CD4-positive, alpha-beta memory T cell (primary cell): Measurements from ENCODE around the gene ENAM. TPM values are rescaled to one million over a fixed set of nuclear protein-coding genes. Genes with fewer than 3 reads are reported as not detected.

ENCODE experiments used
- CTCF ChIA-PET: fragments of 350-600 bp; sonication (Branson Sonifier 250); formaldehyde crosslinking; loops from one replicate; lab custom pipeline; 2021; ENCODE audit warnings: inconsistent platforms; ENCODE audit not compliant: partially characterized antibody; lab: Charles Lee
- POLR2A ChIA-PET: fragments of 350-600 bp; sonication (Branson Sonifier 250); formaldehyde crosslinking; loops from one replicate; lab custom pipeline; 2021; ENCODE audit not compliant: partially characterized antibody; lab: Charles Lee
- DNase-seq, 5 donors: peaks; one replicate each; pipeline versions ENCODE4 v3.0.0 to v3.0.0-alpha.2; 2020 to 2022; ENCODE audit warnings: mixed read lengths in 1 of 5
- H3K27ac ChIP-seq: one replicate; pipeline ENCODE4 v1.7.0; 2013; ENCODE audit warnings: low read depth, low read length
- H3K27me3 ChIP-seq: 2 replicates; pipeline ENCODE4 v1.7.0; 2013; ENCODE audit warnings: mild to moderate bottlenecking, low read length, moderate library complexity; ENCODE audit not compliant: insufficient read depth
- H3K36me3 ChIP-seq: 2 replicates; pipeline ENCODE4 v1.7.0; 2013; ENCODE audit warnings: mild to moderate bottlenecking, low read length, moderate library complexity; ENCODE audit not compliant: insufficient read depth
- H3K4me1 ChIP-seq: 2 replicates; pipeline ENCODE4 v1.7.0; 2013; ENCODE audit warnings: mild to moderate bottlenecking, low read length, moderate library complexity; ENCODE audit not compliant: insufficient read depth
- H3K4me3 ChIP-seq, 2 donors: one replicate each; pipeline ENCODE4 v1.7.0; 2013; ENCODE audit warnings: low read length in 2 of 2, mild to moderate bottlenecking in 1 of 2
- H3K9me3 ChIP-seq, 2 donors: one replicate each; pipeline ENCODE4 v1.7.0; 2013; ENCODE audit warnings: low read length in 2 of 2, control low read depth in 1 of 2; ENCODE audit not compliant: control insufficient read depth in 1 of 2
- H3K27ac Mint-ChIP-seq, 7 donors: one replicate each; pipeline ENCODE4 v1.8.0; 2020 to 2021; ENCODE audit warnings: mixed read lengths in 7 of 7, mild to moderate bottlenecking in 6 of 7, inconsistent platforms in 3 of 7, moderate library complexity in 3 of 7
- H3K27me3 Mint-ChIP-seq, 2 donors: one replicate each; pipeline ENCODE4 v1.8.0; 2020 to 2021; ENCODE audit warnings: mixed read lengths in 2 of 2
- H3K36me3 Mint-ChIP-seq, 2 donors: one replicate each; pipeline ENCODE4 v1.8.0; 2020 to 2021; ENCODE audit warnings: mixed read lengths in 2 of 2, inconsistent platforms in 1 of 2, mild to moderate bottlenecking in 1 of 2
- H3K4me1 Mint-ChIP-seq, 4 donors: one replicate each; pipeline ENCODE4 v1.8.0; 2020 to 2021; ENCODE audit warnings: mixed read lengths in 4 of 4, mild to moderate bottlenecking in 1 of 4
- H3K4me3 Mint-ChIP-seq, 8 donors: one replicate each; pipeline ENCODE4 v1.8.0; 2020 to 2021; ENCODE audit warnings: mixed read lengths in 8 of 8, mild to moderate bottlenecking in 7 of 8, moderate library complexity in 6 of 8, inconsistent platforms in 3 of 8
- H3K9me3 Mint-ChIP-seq, 8 donors: one replicate each; pipeline ENCODE4 v1.8.0; 2020 to 2021; ENCODE audit warnings: mixed read lengths in 8 of 8, mild to moderate bottlenecking in 5 of 8, inconsistent platforms in 3 of 8, moderate library complexity in 1 of 8
- intact Hi-C: fragments of 100-400 bp; cut with micrococcal nuclease; formaldehyde crosslinking; loops from one replicate; pipeline ENCODE4 v1.15.1; 2023
- polyA plus RNA-seq, 2 donors: library from polyadenylated mRNA; unstranded; fragments of 300-500 nt; fragmentation: Illumina TruSeq; gene quantifications; one replicate each; pipeline ENCODE4 v1.2.3, GENCODE V29; 2021
- total RNA-seq, 2 experiments: library from RNA; stranded (reverse); gene quantifications; one replicate each; pipeline ENCODE4 v1.2.3, GENCODE V29; 2021

The ENAM gene
- total and polyA plus RNA-seq, 4 experiments from 2014 or later = not detected

DNA sequence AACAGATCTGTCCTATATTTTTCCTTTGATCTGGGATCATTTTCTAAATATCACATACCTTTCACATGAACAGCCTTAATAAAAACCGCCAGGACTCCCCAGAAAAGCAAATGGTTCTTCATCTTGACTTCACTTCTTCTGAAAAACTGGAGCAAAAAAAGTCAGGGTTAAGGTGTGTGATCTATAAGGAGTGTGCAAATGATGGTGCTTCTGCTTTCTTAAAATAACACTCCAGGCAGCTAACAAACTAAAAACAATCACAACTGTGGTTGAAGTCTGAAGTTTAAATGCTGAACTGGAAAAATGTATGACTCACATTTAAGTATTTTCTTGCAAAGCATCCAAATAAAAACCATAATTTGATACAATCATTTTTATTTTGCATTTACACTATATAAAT lies 37.8 kb downstream of the ENAM start, which contains the start of gene JCHAIN:
JCHAIN (minus strand) TSS at position 140 of the 400 bp plus-strand sequence; CDS start at position 122, 18 bp downstream.
- no peak within 1 kb of the TSS for H3K4me3 ChIP-seq

DNA sequence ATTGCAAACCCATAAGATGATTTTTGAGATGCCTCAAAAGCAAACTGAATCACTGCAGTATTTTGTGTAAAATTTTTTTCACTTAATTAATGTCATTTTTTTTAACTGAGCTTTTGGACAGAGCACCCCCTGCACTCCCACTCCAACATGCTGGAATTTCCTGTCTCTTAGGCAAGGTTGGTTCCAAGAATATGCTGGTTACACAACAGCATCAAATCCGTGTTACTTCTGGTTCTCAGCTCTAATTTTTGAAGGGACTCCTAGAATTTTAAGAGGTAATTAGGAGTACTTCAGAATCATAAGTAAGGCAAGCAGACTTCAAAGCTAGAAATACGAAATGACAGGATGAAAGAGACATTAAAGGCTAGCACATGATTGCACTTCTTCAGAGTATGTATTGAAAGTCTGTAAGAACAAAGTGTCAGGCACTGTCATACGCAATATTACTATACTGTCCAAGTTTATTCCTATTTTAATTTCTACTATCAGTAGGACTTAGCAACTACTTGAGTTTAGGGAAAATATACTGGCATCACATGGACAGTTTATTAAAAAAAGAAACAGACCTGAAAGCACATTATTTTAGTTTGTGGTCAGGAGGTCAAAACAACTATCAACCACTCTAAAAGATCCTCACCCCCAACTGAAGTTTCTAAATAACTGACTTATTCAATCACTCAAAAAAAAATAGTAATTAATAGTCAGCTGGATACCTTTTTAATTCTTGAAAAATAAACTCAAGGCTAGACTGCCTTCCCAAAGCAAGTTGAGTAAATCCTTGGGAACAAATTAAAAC lies 39.4 kb downstream of the ENAM start:
- Histone ChIP-seq H3K27ac (no peak overlapping the region), H3K4me3 (no peak overlapping the region), H3K4me1 (no peaks in the 10 kb centered on the region), H3K9me3 (no peaks in the 10 kb centered on the region), H3K36me3 (no peaks in the 10 kb centered on the region), H3K27me3 (no peaks in the 10 kb centered on the region)
- Mint-ChIP-seq H3K4me3 (no peak overlapping the region), H3K4me1 (no peaks in the 10 kb centered on the region), H3K9me3 (peaks cover 0 to 3% (median 0%) of the 10 kb centered on the region in 8 donors), H3K27me3 (peaks cover 3 to 9% of the 10 kb centered on the region in 2 donors), H3K36me3 (no peaks in the 10 kb centered on the region), H3K27ac (no peak overlapping the region)
- no peak for DNase-seq
- ChIA-PET CTCF (no interaction called here), POLR2A (no interaction called here)
- intact Hi-C loops = no loop called here

More for the DNA sequence above, 37.8 kb downstream of the ENAM start, which contains the start of gene JCHAIN:
- Histone ChIP-seq H3K27ac (no peak within 1 kb of the TSS), H3K36me3 (no peaks in the 10 kb centered on the region), H3K4me1 (no peaks in the 10 kb centered on the region), H3K27me3 (no peaks in the 10 kb centered on the region), H3K9me3 (no peaks in the 10 kb centered on the region)
- no peak within 1 kb of the TSS for H3K4me3 Mint-ChIP-seq
- ChIA-PET CTCF (no interaction called here), POLR2A (interaction anchor here (0.6 kb wide), 1 partner anchor 13 kb away, joined by 3 read pairs; no protein-coding TSS in a partner anchor)
- no peak for DNase-seq
- H3K4me1 Mint-ChIP-seq = peaks cover 0 to 3% (median 0%) of the 10 kb centered on the region in 4 donors
- H3K27me3 Mint-ChIP-seq = peaks cover 3 to 7% of the 10 kb centered on the region in 2 donors
- H3K36me3 Mint-ChIP-seq = no peaks in the 10 kb centered on the region
- peaks cover 0 to 3% (median 0%) of the 10 kb centered on the region in 8 donors for H3K9me3 Mint-ChIP-seq
- intact Hi-C loops = no loop called here
- no peak within 1 kb of the TSS for H3K27ac Mint-ChIP-seq

DNA sequence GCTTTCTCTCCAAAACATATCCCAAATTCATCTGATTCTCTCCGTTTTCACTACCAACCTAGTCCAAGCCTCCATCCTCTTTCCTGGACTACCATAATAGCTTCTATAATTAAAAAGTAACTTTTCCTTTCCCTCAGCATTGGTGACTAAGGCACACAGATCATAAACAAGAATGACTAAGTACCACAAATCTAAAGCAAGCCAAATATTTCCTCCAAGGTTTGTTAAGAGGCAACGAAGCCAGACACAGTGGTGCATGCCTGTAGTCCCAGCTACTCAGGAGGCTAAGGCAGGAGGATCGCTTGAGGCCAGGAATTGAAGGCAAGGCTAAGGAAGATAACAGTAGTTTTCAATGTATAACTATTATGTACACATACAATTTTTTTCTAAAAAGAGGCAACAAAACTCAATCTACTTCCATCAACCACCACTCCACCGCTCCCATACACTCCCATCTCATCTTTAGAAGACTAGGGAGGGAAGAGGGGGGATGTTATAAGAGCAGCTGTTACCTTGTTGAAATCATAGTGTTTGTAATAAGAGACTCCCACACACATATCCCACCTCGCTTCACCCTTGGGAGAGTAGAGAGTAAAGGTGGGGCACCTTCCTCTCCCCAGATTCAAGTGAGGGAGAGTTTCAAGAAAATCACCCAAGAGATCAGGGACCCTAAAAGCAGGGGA lies 41.9 kb downstream of the ENAM start:
- Mint-ChIP-seq H3K9me3 (peaks cover 0 to 3% (median 0%) of the 10 kb centered on the region in 8 donors), H3K36me3 (no peaks in the 10 kb centered on the region), H3K4me3 (no peak overlapping the region), H3K4me1 (no peaks in the 10 kb centered on the region), H3K27me3 (peaks cover 6 to 11% of the 10 kb centered on the region in 2 donors), H3K27ac (no peak overlapping the region)
- no peak for DNase-seq
- H3K9me3 ChIP-seq = no peaks in the 10 kb centered on the region
- no peaks in the 10 kb centered on the region for H3K27me3 ChIP-seq
- intact Hi-C loops = no loop called here
- no peaks in the 10 kb centered on the region for H3K36me3 ChIP-seq
- ChIA-PET CTCF (interaction anchor here (1.1 kb wide), 1 partner anchor 11 kb away, joined by 3 read pairs; no protein-coding TSS in a partner anchor), POLR2A (no interaction called here)
- no peaks in the 10 kb centered on the region for H3K4me1 ChIP-seq
- H3K4me3 ChIP-seq = no peak overlapping the region
- no peak overlapping the region for H3K27ac ChIP-seq

DNA sequence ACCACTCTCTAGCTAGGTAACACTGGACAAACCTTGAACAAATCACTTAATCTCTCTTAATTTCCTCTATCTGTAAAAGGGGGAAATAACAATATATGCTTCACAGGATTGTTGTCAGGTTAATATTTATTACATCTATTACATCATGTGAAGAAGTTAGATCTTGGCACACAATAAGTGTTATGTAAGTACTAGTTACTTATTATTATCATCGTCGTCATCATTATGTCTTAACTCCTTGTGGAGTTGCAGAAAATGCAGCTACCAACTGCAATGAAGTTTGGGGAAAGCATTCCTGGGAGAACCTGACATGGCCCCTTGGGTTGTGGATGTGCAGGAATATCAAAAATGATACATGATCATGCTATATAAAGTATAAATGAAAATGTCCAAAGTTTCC lies 42.5 kb downstream of the ENAM start:
- H3K9me3 ChIP-seq = no peaks in the 10 kb centered on the region
- no peak overlapping the region for H3K27ac Mint-ChIP-seq
- H3K4me3 Mint-ChIP-seq = no peak overlapping the region
- no peaks in the 10 kb centered on the region for H3K36me3 Mint-ChIP-seq
- no peak overlapping the region for H3K27ac ChIP-seq
- intact Hi-C loops = no loop called here
- peaks cover 0 to 3% (median 0%) of the 10 kb centered on the region in 8 donors for H3K9me3 Mint-ChIP-seq
- no peak for DNase-seq
- ChIA-PET CTCF (interaction anchor here (1.1 kb wide), 1 partner anchor 11 kb away, joined by 3 read pairs; no protein-coding TSS in a partner anchor), POLR2A (no interaction called here)
- H3K4me1 ChIP-seq = no peaks in the 10 kb centered on the region
- H3K27me3 ChIP-seq = no peaks in the 10 kb centered on the region
- H3K4me3 ChIP-seq = no peak overlapping the region
- no peaks in the 10 kb centered on the region for H3K36me3 ChIP-seq
- no peaks in the 10 kb centered on the region for H3K4me1 Mint-ChIP-seq
- H3K27me3 Mint-ChIP-seq = peaks cover 6 to 11% of the 10 kb centered on the region in 2 donors

DNA sequence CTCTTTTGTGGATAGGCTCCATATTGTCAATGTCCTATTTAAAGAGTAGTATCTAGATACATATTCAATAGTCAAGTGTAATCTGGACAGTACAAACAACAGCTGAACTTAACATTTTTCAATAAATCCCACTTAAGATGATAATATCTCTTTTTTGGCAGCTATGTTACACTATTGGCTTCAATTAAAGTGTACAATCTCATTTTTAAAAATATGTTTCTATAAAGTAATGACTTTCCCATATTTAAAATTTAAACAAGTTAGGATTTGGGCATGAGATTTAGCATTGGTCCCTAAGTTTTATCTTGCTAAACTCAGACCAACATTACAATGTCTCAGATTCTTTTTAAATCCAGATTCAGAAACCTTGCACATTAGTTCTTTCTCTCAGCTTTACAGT lies 45.6 kb downstream of the ENAM start:
- H3K27me3 Mint-ChIP-seq = peaks cover 6 to 12% of the 10 kb centered on the region in 2 donors

DNA sequence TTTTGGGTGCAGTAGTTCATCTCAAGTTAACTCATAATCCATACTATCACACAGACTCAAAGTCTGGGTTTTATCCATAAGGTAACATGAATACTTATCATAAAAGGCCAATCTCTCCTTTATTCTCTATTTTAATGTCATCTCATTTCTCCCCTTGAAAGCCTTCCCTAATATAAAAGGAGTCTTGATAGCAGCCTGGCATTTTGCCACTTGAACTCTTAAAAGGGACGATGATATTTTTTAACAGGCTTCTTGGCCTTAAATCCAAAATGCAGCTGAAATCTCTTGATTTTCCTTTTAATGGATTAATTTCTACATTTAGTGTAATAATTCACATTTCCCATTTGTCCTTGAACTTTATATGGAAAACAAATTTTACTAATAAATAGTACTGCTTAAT lies 46.2 kb downstream of the ENAM start:
- peaks cover 6 to 12% of the 10 kb centered on the region in 2 donors for H3K27me3 Mint-ChIP-seq
- H3K36me3 Mint-ChIP-seq = no peaks in the 10 kb centered on the region
- no peak for DNase-seq
- no peak overlapping the region for H3K4me3 Mint-ChIP-seq
- H3K27ac Mint-ChIP-seq = no peak overlapping the region
- H3K27ac ChIP-seq = no peak overlapping the region
- H3K36me3 ChIP-seq = no peaks in the 10 kb centered on the region
- H3K4me1 ChIP-seq = peaks cover 17% of the 10 kb centered on the region
- peaks cover 5 to 22% (median 8%) of the 10 kb centered on the region in 4 donors for H3K4me1 Mint-ChIP-seq
- no peaks in the 10 kb centered on the region for H3K27me3 ChIP-seq
- H3K9me3 ChIP-seq = no peaks in the 10 kb centered on the region
- intact Hi-C loops = no loop called here
- H3K4me3 ChIP-seq = no peak overlapping the region
- CTCF ChIA-PET = no interaction called here
- POLR2A ChIA-PET = no interaction called here
- H3K9me3 Mint-ChIP-seq = peaks cover 0 to 5% (median 0%) of the 10 kb centered on the region in 8 donors

More for the DNA sequence above, 45.6 kb downstream of the ENAM start:
- Mint-ChIP-seq H3K27ac (no peak overlapping the region), H3K4me1 (peaks cover 5 to 22% (median 7%) of the 10 kb centered on the region in 4 donors), H3K4me3 (no peak overlapping the region), H3K9me3 (peaks cover 0 to 5% (median 0%) of the 10 kb centered on the region in 8 donors), H3K36me3 (no peaks in the 10 kb centered on the region)
- intact Hi-C loops = no loop called here
- DNase-seq = no peak
- ChIA-PET CTCF (no interaction called here), POLR2A (no interaction called here)
- Histone ChIP-seq H3K4me1 (peaks cover 17% of the 10 kb centered on the region), H3K27me3 (no peaks in the 10 kb centered on the region), H3K4me3 (no peak overlapping the region), H3K27ac (no peak overlapping the region), H3K36me3 (no peaks in the 10 kb centered on the region), H3K9me3 (no peaks in the 10 kb centered on the region)
